ENCODE results near the gene CTSZ.
A peak's percentile ranks its signal among the peaks of the same experiment; 100 is the strongest.
"Not testable (repeated sequence)": the region's sequence is repeated elsewhere in the genome, so short reads cannot be mapped to it uniquely, and the experiment has no call there.

The CTSZ gene

GRCh38 chr20:59013031-59013951 is 6.2 kb upstream of the CTSZ start:
- DNase-seq (ENCODE audit: low spot score) = no peak

- DNase-seq (ENCODE audit: low spot score) = not testable (repeated sequence)
These were observed 4.8 kb upstream of the CTSZ start for GRCh38 chr20:59011874-59012157.

GRCh38 chr20:59010995-59011873 is 4.2 kb upstream of the CTSZ start:
- peak; percentile 29 for DNase-seq (ENCODE audit: low spot score)

- DNase-seq (ENCODE audit: low spot score) = no peak
These were observed 3.4 kb upstream of the CTSZ start for GRCh38 chr20:59010321-59010994.

- DNase-seq (ENCODE audit: low spot score) = no peak
These were observed 1.8 kb upstream of the CTSZ start for GRCh38 chr20:59008715-59009336.

GRCh38 chr20:59007665-59008511 is 834 bp upstream of the CTSZ start:
- peak; percentile 29 for DNase-seq (ENCODE audit: low spot score)

GRCh38 chr20:59006167-59006863 is 739 bp downstream of the CTSZ start:
- no peak for DNase-seq (ENCODE audit: low spot score)

GRCh38 chr20:59005523-59006166 is 1.4 kb downstream of the CTSZ start:
- DNase-seq (ENCODE audit: low spot score) = no peak

GRCh38 chr20:59004763-59005522 is 2.1 kb downstream of the CTSZ start:
- DNase-seq (ENCODE audit: low spot score) = peak; percentile 59

- peak; percentile 45 for DNase-seq (ENCODE audit: low spot score)
These were observed 2.6 kb downstream of the CTSZ start for GRCh38 chr20:59004493-59004762.

- no peak for DNase-seq (ENCODE audit: low spot score)
These were observed 3.1 kb downstream of the CTSZ start for GRCh38 chr20:59003836-59004492.

- DNase-seq (ENCODE audit: low spot score) = no peak
These were observed 4.1 kb downstream of the CTSZ start for GRCh38 chr20:59002874-59003399.

GRCh38 chr20:59002388-59002787 is 4.7 kb downstream of the CTSZ start:
- no peak for DNase-seq (ENCODE audit: low spot score)

GRCh38 chr20:59001449-59002171 is 5.4 kb downstream of the CTSZ start:
- no peak for DNase-seq (ENCODE audit: low spot score)

- DNase-seq (ENCODE audit: low spot score) = no peak
These were observed 6.0 kb downstream of the CTSZ start for GRCh38 chr20:59001068-59001448.

- DNase-seq (ENCODE audit: low spot score) = no peak
These were observed 6.7 kb downstream of the CTSZ start for GRCh38 chr20:59000326-59000725.

- no peak for DNase-seq (ENCODE audit: low spot score)
These were observed 8.4 kb downstream of the CTSZ start for GRCh38 chr20:58998656-58999055.

Measured in Ammon's horn (tissue), 1 donor.